Chondrocyte (in vitro differentiated cells): ENCODE measurements around the gene TCF4. TPM values are rescaled to one million over a fixed set of nuclear protein-coding genes. Genes with fewer than 3 reads are reported as not detected.

Source experiments
- DNase-seq: peaks from one replicate; pipeline ENCODE4 v3.0.0; 2021; ENCODE audit warnings: mixed read lengths, low spot score
- H3K27ac Mint-ChIP-seq: one replicate; pipeline ENCODE4 v1.8.0; 2021; ENCODE audit warnings: mild to moderate bottlenecking, moderate library complexity, mixed read lengths; ENCODE audit not compliant: unreplicated experiment
- H3K27me3 Mint-ChIP-seq: 2 replicates; pipeline ENCODE4 v1.8.0; 2021; ENCODE audit warnings: low read depth, mixed read lengths
- H3K36me3 Mint-ChIP-seq: 2 replicates; pipeline ENCODE4 v1.8.0; 2021; ENCODE audit warnings: low read depth, mixed read lengths
- H3K4me1 Mint-ChIP-seq: 2 replicates; pipeline ENCODE4 v1.8.0; 2021; ENCODE audit warnings: low read depth, mild to moderate bottlenecking, mixed read lengths
- H3K4me3 Mint-ChIP-seq: one replicate; pipeline ENCODE4 v1.8.0; 2021; ENCODE audit warnings: mild to moderate bottlenecking, moderate library complexity, mixed read lengths; ENCODE audit not compliant: unreplicated experiment
- H3K9me3 Mint-ChIP-seq: 2 replicates; pipeline ENCODE4 v1.8.0; 2021; ENCODE audit warnings: low read depth, mixed read lengths
- CTCF ChIP-seq: fragments of 200-600 bp; sonication (generic); IDR thresholded peaks from 2 replicates; pipeline ENCODE4 v1.5.0; 2021; ENCODE audit warnings: antibody characterized with exemption, mild to moderate bottlenecking, moderate library complexity
- total RNA-seq: library from RNA; stranded (reverse); gene quantifications from 3 replicates; pipeline ENCODE4 v1.2.1, GENCODE V29; 2021

The TCF4 gene
- total RNA-seq, 1 donor from 2014 or later, result 36.8 TPM

DNA sequence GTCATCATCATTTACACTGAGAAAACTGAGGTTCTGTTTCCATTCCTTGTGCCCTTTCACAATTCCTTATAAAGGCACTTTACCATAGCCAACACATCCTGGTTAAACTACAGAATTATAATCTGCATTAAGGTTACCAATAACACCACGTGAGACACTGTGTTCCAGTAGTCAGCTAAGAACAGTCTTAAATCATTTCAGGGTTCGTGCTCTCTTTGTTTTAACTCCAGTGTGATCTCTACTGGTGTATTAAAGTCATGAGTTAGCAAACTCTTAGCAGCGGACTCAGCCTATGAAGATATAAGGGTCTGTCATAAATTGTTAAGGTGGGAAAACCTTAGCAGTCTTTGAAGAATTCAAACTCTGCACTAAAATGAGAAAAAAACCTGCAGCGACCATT is 53.0 kb downstream of the TCF4 start:
- H3K27ac Mint-ChIP-seq, result no peak overlapping the region
- H3K4me1 Mint-ChIP-seq, result peaks cover 16% of the 10 kb centered on the region
- no peak for DNase-seq
- no peaks in the 10 kb centered on the region for H3K27me3 Mint-ChIP-seq
- no peaks in the 10 kb centered on the region for H3K36me3 Mint-ChIP-seq
- no peak overlapping the region for H3K4me3 Mint-ChIP-seq
- H3K9me3 Mint-ChIP-seq, result no peaks in the 10 kb centered on the region
- TF ChIP-seq CTCF, result no peak

DNA sequence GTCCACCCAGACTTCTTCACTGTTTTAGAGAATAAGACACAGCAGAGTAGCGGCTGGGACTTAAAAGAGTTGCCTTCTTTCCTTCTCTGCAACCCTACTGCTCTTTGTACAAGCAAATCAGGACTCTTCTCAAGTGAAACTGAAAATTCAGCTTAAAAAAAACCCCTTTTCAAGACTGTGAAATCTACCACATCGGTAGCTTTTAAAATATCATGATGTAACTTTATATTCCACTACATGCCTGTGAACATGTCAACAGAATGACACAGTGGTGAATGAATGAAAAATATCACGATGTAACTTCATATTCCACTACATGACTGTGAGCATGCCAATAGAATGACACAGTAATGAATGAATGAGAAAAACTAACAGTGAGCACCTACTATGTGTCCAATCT is 53.4 kb downstream of the TCF4 start:
- TF ChIP-seq CTCF, result no peak
- DNase-seq, result no peak
- no peak overlapping the region for H3K4me3 Mint-ChIP-seq
- no peak overlapping the region for H3K27ac Mint-ChIP-seq
- H3K27me3 Mint-ChIP-seq, result no peaks in the 10 kb centered on the region
- no peaks in the 10 kb centered on the region for H3K36me3 Mint-ChIP-seq
- peaks cover 16% of the 10 kb centered on the region for H3K4me1 Mint-ChIP-seq
- no peaks in the 10 kb centered on the region for H3K9me3 Mint-ChIP-seq

DNA sequence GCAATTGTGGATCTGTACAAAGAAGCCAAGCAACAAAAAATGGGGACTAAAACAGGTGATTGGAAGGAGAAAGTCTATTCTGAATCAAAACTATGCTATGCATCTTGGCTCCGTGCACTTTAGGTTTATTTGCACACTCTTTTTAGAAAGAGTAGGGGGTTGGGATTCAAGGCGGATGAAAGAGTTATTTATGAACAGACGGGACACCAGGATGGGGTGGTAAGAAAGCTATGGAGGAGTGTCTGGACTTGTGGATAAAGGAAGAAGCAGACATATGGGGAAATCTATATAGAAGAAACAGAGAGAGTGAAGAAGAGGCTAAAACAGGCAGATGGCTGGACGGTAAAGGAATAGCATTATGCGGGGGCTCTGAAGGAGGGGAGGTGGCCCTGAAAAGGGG is 57.8 kb downstream of the TCF4 start:
- no peaks in the 10 kb centered on the region for H3K27me3 Mint-ChIP-seq
- peaks cover 12% of the 10 kb centered on the region for H3K4me1 Mint-ChIP-seq
- no peaks in the 10 kb centered on the region for H3K9me3 Mint-ChIP-seq
- H3K27ac Mint-ChIP-seq, result no peak overlapping the region
- TF ChIP-seq CTCF, result no peak
- H3K4me3 Mint-ChIP-seq, result no peak overlapping the region
- H3K36me3 Mint-ChIP-seq, result no peaks in the 10 kb centered on the region
- no peak for DNase-seq

- no peaks in the 10 kb centered on the region for H3K36me3 Mint-ChIP-seq
- no peaks in the 10 kb centered on the region for H3K9me3 Mint-ChIP-seq
- no peak for TF ChIP-seq CTCF
- no peak for DNase-seq
- H3K4me3 Mint-ChIP-seq, result no peak overlapping the region
- H3K4me1 Mint-ChIP-seq, result peaks cover 8% of the 10 kb centered on the region
- H3K27me3 Mint-ChIP-seq, result no peaks in the 10 kb centered on the region
- no peak overlapping the region for H3K27ac Mint-ChIP-seq
Observed at GRCh38 chr18:55529581-55529980, 58.4 kb downstream of the TCF4 start.

DNA sequence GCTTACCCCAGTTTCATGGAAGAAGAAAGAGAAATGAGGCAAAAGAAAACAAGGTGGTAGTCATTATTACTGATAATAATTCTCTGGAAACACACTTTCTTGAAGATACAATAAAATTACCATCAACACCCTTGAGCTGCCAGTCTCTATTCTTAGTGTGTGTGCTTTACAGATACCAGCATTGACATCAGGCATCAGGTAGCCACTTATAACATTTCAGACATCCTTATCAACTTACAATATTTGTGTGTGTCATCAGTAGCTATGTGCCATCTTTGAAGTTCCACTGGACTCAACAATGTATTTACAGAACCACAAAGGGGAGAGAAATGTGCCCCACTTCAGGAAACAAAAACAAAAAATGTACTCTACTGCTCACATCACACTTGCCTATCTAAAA is 62.1 kb downstream of the TCF4 start:
- H3K9me3 Mint-ChIP-seq, result no peaks in the 10 kb centered on the region
- DNase-seq, result no peak
- H3K36me3 Mint-ChIP-seq, result no peaks in the 10 kb centered on the region

More for the DNA sequence above, 62.1 kb downstream of the TCF4 start:
- Mint-ChIP-seq H3K4me1 (no peaks in the 10 kb centered on the region), H3K27me3 (no peaks in the 10 kb centered on the region), H3K27ac (no peak overlapping the region), H3K4me3 (no peak overlapping the region)
- no peak for TF ChIP-seq CTCF
